Spleen (tissue), 13 donors: Measurements from ENCODE around the gene USP24. TPM values are rescaled to one million over a fixed set of nuclear protein-coding genes. Genes with fewer than 3 reads are reported as not detected.
A peak's percentile ranks its signal among the peaks of the same experiment; 100 is the strongest.

Source experiments
- DNase-seq: peaks from one replicate; pipeline ENCODE4 v3.0.0-alpha.2; 2020
- H3K27ac ChIP-seq, 8 donors: fragments of 200-600 bp; sonication (generic) in 7 of 8; 1 replicate in 4 of 8; 2 replicates in 4 of 8; pipeline versions ENCODE4 v1.5.0 to v1.8.0; 2016 to 2021; ENCODE audit warnings: inconsistent platforms in 4 of 8, mild to moderate bottlenecking in 4 of 8, moderate library complexity in 1 of 8
- H3K27me3 ChIP-seq, 7 donors: fragments of 200-600 bp; sonication (generic) in 6 of 7; replicated peaks in 1 of 7; 1 replicate in 4 of 7; 2 replicates in 3 of 7; pipeline versions ENCODE4 v1.5.0 to v1.8.0; 2016 to 2021; ENCODE audit warnings: inconsistent platforms in 3 of 7, mild to moderate bottlenecking in 1 of 7
- H3K36me3 ChIP-seq, 6 donors: fragments of 200-600 bp; sonication (generic) in 5 of 6; 1 replicate in 4 of 6; 2 replicates in 2 of 6; pipeline versions ENCODE4 v1.5.0 to v1.8.0; 2016 to 2021; ENCODE audit warnings: inconsistent platforms in 2 of 6
- H3K4me1 ChIP-seq, 6 donors: fragments of 200-600 bp; sonication (generic) in 5 of 6; 1 replicate in 3 of 6; 2 replicates in 3 of 6; pipeline versions ENCODE4 v1.5.0 to v1.8.0; 2016 to 2021; ENCODE audit warnings: inconsistent platforms in 3 of 6
- H3K4me3 ChIP-seq, 8 donors: fragments of 200-600 bp; sonication (generic) in 7 of 8; 1 replicate in 4 of 8; 2 replicates in 4 of 8; pipeline versions ENCODE4 v1.5.0 to v1.8.0; 2016 to 2021; ENCODE audit warnings: inconsistent platforms in 4 of 8, mild to moderate bottlenecking in 4 of 8, moderate library complexity in 2 of 8
- H3K9me3 ChIP-seq, 8 donors: fragments of 200-600 bp; sonication (generic) in 7 of 8; 1 replicate in 4 of 8; 2 replicates in 4 of 8; pipeline versions ENCODE4 v1.5.0 to v1.8.0; 2016 to 2021; ENCODE audit warnings: inconsistent platforms in 4 of 8
- CTCF ChIP-seq, 11 experiments: fragments of 200-600 bp in 7 of 11; fragments of 450-650 bp in 4 of 11; sonication (generic) in 4 of 11; IDR thresholded peaks in 8 of 11; conservative IDR thresholded peaks in 3 of 11; 1 replicate in 7 of 11; 2 replicates in 4 of 11; pipeline versions ENCODE4 v1.4.0 to v1.8.0; 2016 to 2021; ENCODE audit warnings: antibody characterized with exemption in 11 of 11, inconsistent platforms in 4 of 11, mild to moderate bottlenecking in 1 of 11
- POLR2A ChIP-seq, 3 donors: fragments of 450-650 bp; IDR thresholded peaks; one replicate each; pipeline ENCODE4 v1.5.1; 2017; ENCODE audit warnings: antibody characterized with exemption in 3 of 3, mild to moderate bottlenecking in 1 of 3
- POLR2AphosphoS5 ChIP-seq, 3 donors: sonication (generic); formaldehyde crosslinking; IDR thresholded peaks; one replicate each; pipeline ENCODE4 v1.5.1; 2017; ENCODE audit warnings: antibody characterized with exemption in 3 of 3
- whole genome bisulfite sequencing, 5 donors: extraction: QIAGEN DNeasy Blood & Tissue Kit in 3 of 5; methylation state at CpG; one replicate each; pipeline versions ENCODE4 v1.1.5 to v1.1.7; 2013 to 2018; 5-methylcytosine and 5-hydroxymethylcytosine counted together
- intact Hi-C: fragments of 100-400 bp; cut with DNase I; formaldehyde crosslinking; loops from one replicate; pipeline ENCODE4 v1.15.0; 2023; ENCODE audit warnings: low total_unique reads
- long read RNA-seq, 2 donors: transcript quantifications; one replicate each; lab custom pipeline, GENCODE V29; 2026
- polyA plus RNA-seq, 3 donors: library from polyadenylated mRNA; stranded (reverse); fragments of 200-250 nt; gene quantifications; one replicate each; pipeline ENCODE4 v1.2.1, GENCODE V29; 2013
- total RNA-seq, 7 donors: library from RNA; depleted of rRNA in 3 of 7; stranded (reverse); fragments of >200 nt in 3 of 7; fragmentation: NEBNext Ultra II Directional in 4 of 7; extraction: Animal tissue kit (Norgen Biotek cat#: 25700) in 4 of 7; gene quantifications; one replicate each; pipeline versions ENCODE4 v1.1.0 to v1.2.1, GENCODE V29; 2016 to 2021
- donor health status: healthy with polysubstance abuse.
- donor health status: DM: no; HTN: no; CAD: no; lungs with moderate emphysema.
- donor health status: DM: no; HTN: no; CAD: no.
- donor health status: Bipolar disorder and iron deficiency.
- donor health status: healthy.
- donor health status: DM: no; HTN: no; CAD: no.
- donor health status: DM: yes; HTN: yes; CAD: no.

The USP24 gene
- total RNA-seq, result 10 to 100 TPM; 57.9 to 94.5 (median 74.2) TPM
- polyA plus RNA-seq, result 10 to 100 TPM; 11.6 to 17.1 (median 15.3) TPM
- long read RNA-seq, donor 1, result 0 reads
- long read RNA-seq, donor 2, result 0 reads

GRCh38 chr1:55215194-55216021, at the start of gene USP24:
Gene USP24, minus strand, starts transcription at chr1:55215364. Its CDS starts 251 bp downstream, at chr1:55215113.
- Histone ChIP-seq H3K36me3 (no peaks in the 10 kb centered on the region), H3K4me3 (peak within 1 kb of the TSS; percentile 71 to 93 (median 77)), H3K27ac (peak within 1 kb of the TSS; percentile 96 to 99 (median 98)), H3K27me3 (no peaks in the 10 kb centered on the region), H3K4me1 (peaks cover 51 to 74% (median 70%) of the 10 kb centered on the region in 6 donors), H3K9me3 (no peaks in the 10 kb centered on the region)
- peak; percentile 97 for DNase-seq
- TF ChIP-seq POLR2A (IDR thresholded peaks at IDR 0.05) (peak; percentile 62 to 86 (median 66)), POLR2AphosphoS5 (IDR thresholded peaks at IDR 0.05) (peak; percentile 95 to 97 (median 97)), CTCF (IDR thresholded peaks at IDR 0.05 in 8 of 11, conservative IDR thresholded peaks at IDR 0.05 in 3 of 11) (peak in 1 of 11 experiments; percentile 23)
- WGBS, 5 donors, result 0 to 1% (median 1%) methylated on average over 44 to 96 of the region's 96 CpGs
- intact Hi-C loops, result no loop called here

- no peak for TF ChIP-seq POLR2AphosphoS5 (IDR thresholded peaks at IDR 0.05)
- no peak for TF ChIP-seq POLR2A (IDR thresholded peaks at IDR 0.05)
- no peak for TF ChIP-seq CTCF (IDR thresholded peaks at IDR 0.05 in 8 of 11, conservative IDR thresholded peaks at IDR 0.05 in 3 of 11)
- Histone ChIP-seq H3K27ac (no peak overlapping the region), H3K4me3 (no peak overlapping the region), H3K9me3 (peaks cover 0 to 3% (median 0%) of the 10 kb centered on the region in 8 donors), H3K36me3 (no peaks in the 10 kb centered on the region), H3K27me3 (no peaks in the 10 kb centered on the region), H3K4me1 (peaks cover 4 to 40% (median 29%) of the 10 kb centered on the region in 6 donors)
- WGBS, 5 donors, result 69 to 92% (median 87%) methylated on average over 1 of the region's 1 CpG
- DNase-seq, result no peak
- intact Hi-C loops, result no loop called here
Measured at GRCh38 chr1:55262822-55263221, 47.7 kb upstream of the USP24 start.

- peak in 2 of 3 donors; percentile 47 to 65 for TF ChIP-seq POLR2AphosphoS5 (IDR thresholded peaks at IDR 0.05)
- TF ChIP-seq CTCF (IDR thresholded peaks at IDR 0.05 in 8 of 11, conservative IDR thresholded peaks at IDR 0.05 in 3 of 11), result no peak
- peak overlapping the region in 5 of 8 donors; percentile 40 to 75 (median 57) for H3K27ac ChIP-seq
- DNase-seq, result peak; percentile 81
- no peak overlapping the region for H3K4me3 ChIP-seq
- intact Hi-C loops, result no loop called here
- peaks cover 4 to 60% (median 34%) of the 10 kb centered on the region in 6 donors for H3K4me1 ChIP-seq
- no peaks in the 10 kb centered on the region for H3K36me3 ChIP-seq
- no peaks in the 10 kb centered on the region for H3K27me3 ChIP-seq
- no peaks in the 10 kb centered on the region for H3K9me3 ChIP-seq
- 49 to 66% (median 57%) methylated on average over 7 of the region's 7 CpGs for WGBS, 5 donors
Measured at GRCh38 chr1:55259911-55260609, 44.9 kb upstream of the USP24 start.
